Fibroblast of lung (primary cell): ENCODE results near the gene ATG5.

Source experiments
- EZH2 ChIP-seq: IDR thresholded peaks from 2 replicates; pipeline ENCODE4 v1.5.1; 2012; ENCODE audit warnings: low read length, control low read depth, mild to moderate bottlenecking; ENCODE audit errors: missing control alignments
- TF ChIP-seq, protein P1 (sequence below), 2 donors: IDR thresholded peaks in 1 of 2; conservative IDR thresholded peaks in 1 of 2; 1 replicate in 1 of 2; 2 replicates in 1 of 2; pipeline ENCODE4 v1.5.1; 2011 to 2012; ENCODE audit warnings: low read length in 2 of 2, control low read depth in 1 of 2, inconsistent platforms in 1 of 2, low read depth in 1 of 2, mild to moderate bottlenecking in 1 of 2

GRCh38 chr6:106214531-106214930 lies 111.0 kb downstream of the ATG5 start:
- TF ChIP-seq, protein P1, sequence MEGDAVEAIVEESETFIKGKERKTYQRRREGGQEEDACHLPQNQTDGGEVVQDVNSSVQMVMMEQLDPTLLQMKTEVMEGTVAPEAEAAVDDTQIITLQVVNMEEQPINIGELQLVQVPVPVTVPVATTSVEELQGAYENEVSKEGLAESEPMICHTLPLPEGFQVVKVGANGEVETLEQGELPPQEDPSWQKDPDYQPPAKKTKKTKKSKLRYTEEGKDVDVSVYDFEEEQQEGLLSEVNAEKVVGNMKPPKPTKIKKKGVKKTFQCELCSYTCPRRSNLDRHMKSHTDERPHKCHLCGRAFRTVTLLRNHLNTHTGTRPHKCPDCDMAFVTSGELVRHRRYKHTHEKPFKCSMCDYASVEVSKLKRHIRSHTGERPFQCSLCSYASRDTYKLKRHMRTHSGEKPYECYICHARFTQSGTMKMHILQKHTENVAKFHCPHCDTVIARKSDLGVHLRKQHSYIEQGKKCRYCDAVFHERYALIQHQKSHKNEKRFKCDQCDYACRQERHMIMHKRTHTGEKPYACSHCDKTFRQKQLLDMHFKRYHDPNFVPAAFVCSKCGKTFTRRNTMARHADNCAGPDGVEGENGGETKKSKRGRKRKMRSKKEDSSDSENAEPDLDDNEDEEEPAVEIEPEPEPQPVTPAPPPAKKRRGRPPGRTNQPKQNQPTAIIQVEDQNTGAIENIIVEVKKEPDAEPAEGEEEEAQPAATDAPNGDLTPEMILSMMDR (conservative IDR thresholded peaks at IDR 0.05 in 1 of 2, IDR thresholded peaks at IDR 0.05 in 1 of 2; ENCODE audit: low read depth in 1 of 2, low read length in 2 of 2), result no peak
- TF ChIP-seq EZH2, result no peak
